Measurements from ENCODE around the gene LTB.

GRCh38 chr6:31544676-31545075 lies 37.5 kb downstream of the LTB start:
- no peak for TF ChIP-seq CTCF (IDR thresholded peaks at IDR 0.05; ENCODE audit: extremely low read depth in 1 of 2, insufficient read depth in 1 of 2, low read depth in 1 of 2, low read length in 2 of 2)
- TF ChIP-seq POLR2AphosphoS5 (IDR thresholded peaks at IDR 0.05; ENCODE audit: insufficient read depth, low read depth, low read length): no peak
- no peak for TF ChIP-seq MAX (IDR thresholded peaks at IDR 0.05; ENCODE audit: insufficient read depth, insufficient read length)
- TF ChIP-seq POLR2A (IDR thresholded peaks at IDR 0.05; ENCODE audit: low read depth, low read length): no peak
- no peak for TF ChIP-seq EZH2 (IDR thresholded peaks at IDR 0.05; ENCODE audit: borderline replicate concordance, low read depth, low read length, severe bottlenecking)
- TF ChIP-seq MYC (IDR thresholded peaks at IDR 0.05; ENCODE audit: low read depth, low read length): no peak
- TF ChIP-seq GATA2 (IDR thresholded peaks at IDR 0.05; ENCODE audit: insufficient read depth, insufficient read length, low read depth, low read length): no peak
- no peak for TF ChIP-seq FOS (IDR thresholded peaks at IDR 0.05; ENCODE audit: borderline replicate concordance, insufficient read depth, low read length)
- TF ChIP-seq JUN (IDR thresholded peaks at IDR 0.05; ENCODE audit: borderline replicate concordance, insufficient read depth, insufficient read length, low read depth): no peak
